ENCODE measurements around the gene DOCK8.
"Not testable (repeated sequence)": the region's sequence is repeated elsewhere in the genome, so short reads cannot be mapped to it uniquely, and the experiment has no call there.

DOCK8 gene

DNA sequence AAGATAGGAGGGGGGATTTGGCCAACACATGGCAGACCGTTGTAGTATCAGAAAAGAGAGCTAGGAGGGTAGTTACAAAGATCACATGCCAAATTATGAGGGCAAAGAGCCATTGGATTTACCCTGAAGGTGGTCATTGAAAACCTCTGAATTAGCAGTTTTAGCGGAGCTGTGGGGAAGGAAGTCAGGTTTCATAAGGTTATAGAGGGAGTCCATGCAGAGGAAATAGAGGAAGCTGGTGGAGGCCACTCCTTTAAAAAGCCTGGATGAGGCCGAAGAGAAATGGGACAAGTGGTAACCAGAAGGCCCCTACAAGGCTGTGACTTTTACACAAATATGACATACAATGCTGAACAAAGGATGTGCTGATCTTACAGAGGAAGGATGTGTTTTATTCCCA lies 13.2 kb downstream of the DOCK8 start:
- no peak for DNase-seq

- no peak for DNase-seq
Measured at GRCh38 chr9:228929-229695, 14.4 kb downstream of the DOCK8 start.

DNA sequence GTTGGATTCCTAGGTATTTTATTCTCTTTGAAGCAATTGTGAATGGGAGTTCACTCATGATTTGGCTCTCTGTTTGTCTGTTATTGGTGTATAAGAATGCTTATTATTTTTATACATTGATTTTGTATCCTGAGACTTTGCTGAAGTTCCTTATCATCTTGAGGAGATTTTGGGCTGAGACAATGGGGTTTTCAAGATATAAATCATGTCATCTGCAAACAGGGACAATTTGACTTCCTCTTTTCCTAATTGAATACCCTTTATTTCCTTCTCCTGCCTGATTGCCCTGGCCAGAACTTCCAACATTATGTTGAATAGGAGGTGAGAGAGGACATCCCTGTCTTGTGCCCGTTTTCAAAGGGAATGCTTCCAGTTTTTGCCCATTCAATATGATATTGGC lies 17.0 kb downstream of the DOCK8 start:
- DNase-seq = not testable (repeated sequence)

GRCh38 chr9:233708-234107 lies 19.0 kb downstream of the DOCK8 start:
- DNase-seq = not testable (repeated sequence)

DNA sequence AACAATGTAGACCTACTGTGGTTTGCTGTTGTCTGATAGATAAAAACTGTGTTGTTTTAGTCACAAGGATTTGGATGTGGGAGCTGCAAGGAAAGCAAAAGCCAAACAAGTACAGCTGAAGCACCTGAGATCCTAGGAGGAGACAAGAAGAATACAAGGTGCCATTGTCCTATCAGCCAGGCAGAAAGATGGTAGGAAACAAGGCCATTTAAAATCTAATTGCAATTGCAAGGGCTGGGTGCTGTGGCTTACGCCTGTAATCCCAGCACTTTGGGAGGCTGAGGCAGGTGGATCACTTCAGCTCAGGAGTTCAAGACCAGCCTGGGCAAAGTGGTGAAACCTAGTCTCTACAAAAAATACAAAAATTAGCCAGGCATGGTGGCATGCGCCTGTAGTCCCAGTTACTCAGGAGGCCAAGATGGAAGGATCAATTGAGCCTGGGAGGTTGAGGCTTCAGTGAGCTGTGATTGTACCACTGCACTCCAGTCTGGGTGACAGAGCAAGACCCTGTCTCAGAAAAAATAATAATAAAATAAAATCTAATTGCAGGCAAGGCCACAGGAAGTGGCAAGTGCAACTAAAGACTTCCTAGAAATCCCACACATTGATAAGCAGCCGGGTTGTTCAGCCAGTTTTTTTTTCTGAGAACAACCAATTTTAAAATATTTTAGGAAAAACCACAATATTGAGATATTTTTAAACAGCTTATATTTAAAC lies 22.6 kb downstream of the DOCK8 start:
- DNase-seq = no peak

DNA sequence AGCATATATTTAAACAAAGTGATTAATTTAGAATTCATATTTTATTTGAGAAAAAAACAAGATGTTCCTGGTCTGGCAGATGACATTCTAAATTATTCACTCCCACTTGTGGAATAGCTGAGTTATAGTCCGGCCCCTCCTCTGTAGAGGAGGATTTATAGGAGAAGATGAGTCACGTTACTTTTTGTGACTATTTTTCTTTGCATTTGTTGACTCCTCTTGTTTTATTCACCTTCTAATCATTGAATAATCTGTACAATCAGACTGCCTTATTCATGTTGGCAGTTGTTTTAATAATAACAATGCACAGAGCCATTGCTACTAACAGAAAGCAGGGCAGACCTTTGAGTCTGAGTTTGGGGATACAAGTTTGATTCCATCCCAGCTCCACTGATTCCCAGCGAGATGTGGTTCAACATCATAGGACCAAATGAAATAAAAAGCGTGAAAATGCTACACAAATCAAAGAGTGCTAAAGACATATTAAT lies 23.2 kb downstream of the DOCK8 start:
- no peak for DNase-seq

DNA sequence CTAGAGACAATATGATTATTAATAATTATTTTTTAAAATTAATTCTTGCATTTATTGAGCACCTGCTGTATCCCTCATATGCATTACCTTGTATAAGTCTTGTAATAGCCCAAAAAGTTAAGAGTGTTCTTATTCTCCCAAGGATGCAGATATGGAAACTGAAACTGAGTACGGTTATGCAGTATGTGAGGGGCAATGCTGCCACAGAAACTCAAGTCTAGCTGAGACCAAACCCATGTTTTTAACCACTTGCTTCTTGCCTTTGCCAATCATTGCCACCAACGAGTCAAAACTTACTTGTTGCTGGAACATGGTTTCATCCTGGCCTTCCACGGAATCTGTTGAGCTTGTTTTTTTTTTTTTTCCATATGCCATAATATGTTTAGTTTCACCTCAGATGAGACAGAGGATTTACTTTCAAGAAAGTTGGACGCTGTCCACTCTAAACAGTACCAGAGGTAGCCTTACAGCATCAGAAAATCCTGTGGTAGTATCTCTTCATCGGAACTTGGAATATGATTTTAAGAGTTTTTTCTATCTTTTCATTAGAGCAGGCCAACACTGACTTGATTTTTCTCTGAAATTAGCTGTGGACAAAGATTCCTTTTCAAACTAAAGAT lies 27.9 kb downstream of the DOCK8 start:
- DNase-seq = no peak

DNA sequence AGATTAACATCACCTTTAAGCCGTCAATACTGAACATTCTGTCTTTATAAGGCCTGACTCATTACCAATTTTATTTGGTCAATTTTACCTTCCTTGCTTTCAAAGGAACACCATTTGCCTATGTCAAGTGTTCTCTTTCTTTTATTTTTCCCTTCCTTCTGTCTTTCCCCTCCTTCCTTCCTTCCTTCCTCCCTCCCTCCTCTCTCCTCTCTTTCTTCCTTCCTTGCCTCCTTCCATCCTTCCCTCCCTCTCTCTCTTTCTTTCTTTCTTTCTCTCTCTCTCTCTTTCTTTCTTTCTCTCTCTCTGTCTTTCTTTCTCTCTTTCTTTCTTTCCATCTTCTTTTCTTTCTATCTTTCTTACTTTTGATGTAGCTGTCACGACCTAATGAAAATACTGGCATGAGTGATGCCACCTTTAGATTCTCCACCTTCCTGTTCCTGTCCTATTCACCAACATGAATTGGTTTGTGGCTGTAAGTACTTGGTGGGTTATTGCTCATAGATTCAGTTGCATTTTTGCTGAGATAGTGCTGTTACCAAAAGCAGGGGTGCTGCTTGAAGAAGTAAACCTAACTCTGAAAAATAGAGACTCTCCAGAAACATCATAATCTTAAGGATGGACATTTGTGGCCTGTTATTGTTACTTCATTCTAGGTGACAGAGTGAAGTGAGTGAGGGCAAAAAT lies 33.8 kb downstream of the DOCK8 start:
- DNase-seq = no peak

- DNase-seq = peak; percentile 12
Measured at GRCh38 chr9:249025-249424, 34.4 kb downstream of the DOCK8 start.

DNA sequence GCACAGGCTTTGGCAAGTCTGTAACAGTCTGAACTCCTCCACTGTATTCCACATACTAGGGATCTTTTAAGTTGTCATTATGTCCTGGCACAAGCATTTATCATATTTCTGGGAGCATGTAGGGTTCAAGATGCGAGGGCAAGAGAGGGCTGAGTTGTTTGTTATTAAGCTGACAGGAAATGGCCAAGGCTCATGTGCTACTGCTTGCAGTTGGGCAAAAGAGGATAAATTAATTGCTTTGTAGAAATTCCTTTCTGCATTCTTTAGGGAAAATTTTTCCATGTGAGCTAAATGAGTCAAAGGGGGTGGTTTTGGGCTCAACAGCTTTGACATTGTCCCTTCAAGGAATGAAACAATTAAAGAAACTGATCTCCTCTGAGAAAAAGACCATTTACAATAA lies 35.4 kb downstream of the DOCK8 start:
- no peak for DNase-seq

GRCh38 chr9:250625-251024 lies 36.0 kb downstream of the DOCK8 start:
- no peak for DNase-seq

DNA sequence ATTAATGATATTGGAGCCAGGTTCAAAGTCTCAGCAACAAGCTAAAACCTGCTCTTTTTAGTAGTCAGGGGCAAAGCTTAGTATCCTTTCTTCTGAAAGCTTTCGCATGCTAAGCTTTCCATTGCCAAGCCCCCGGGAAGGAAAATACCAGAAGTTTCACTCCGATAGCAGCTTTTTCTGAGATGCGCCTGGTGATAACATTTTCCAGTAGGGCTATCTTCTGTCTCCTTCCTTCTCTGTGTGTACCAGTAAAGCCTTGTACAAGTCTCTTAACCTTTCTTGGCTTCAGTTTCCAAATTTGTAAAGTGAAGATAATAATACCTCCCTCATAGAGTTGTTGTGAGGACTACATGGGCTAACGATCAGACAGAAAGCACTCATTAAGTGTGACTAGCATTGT lies 36.7 kb downstream of the DOCK8 start:
- no peak for DNase-seq

- no peak for DNase-seq
Measured at GRCh38 chr9:253539-253938, 38.9 kb downstream of the DOCK8 start.

DNA sequence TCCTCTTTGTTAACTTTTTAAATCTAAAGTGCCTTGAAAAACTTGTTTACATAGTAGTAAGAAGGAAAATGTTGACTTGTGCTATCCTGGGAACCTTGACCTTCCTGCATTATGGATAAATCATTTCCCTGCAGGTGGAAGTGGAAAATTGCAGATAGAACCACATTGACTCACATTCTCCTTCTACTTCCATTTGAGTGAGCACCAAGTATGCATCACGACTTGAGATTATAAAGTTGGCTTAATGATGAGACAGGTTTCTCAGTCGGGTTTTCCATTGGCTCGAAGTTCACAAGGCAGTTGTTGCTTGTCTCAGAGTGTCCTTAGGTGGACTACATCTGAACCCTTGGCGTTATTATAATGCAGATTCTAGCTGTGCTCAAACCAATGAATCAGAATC lies 39.9 kb downstream of the DOCK8 start:
- DNase-seq = no peak

- no peak for DNase-seq
Measured at GRCh38 chr9:257957-258356, 43.3 kb downstream of the DOCK8 start.

DNA sequence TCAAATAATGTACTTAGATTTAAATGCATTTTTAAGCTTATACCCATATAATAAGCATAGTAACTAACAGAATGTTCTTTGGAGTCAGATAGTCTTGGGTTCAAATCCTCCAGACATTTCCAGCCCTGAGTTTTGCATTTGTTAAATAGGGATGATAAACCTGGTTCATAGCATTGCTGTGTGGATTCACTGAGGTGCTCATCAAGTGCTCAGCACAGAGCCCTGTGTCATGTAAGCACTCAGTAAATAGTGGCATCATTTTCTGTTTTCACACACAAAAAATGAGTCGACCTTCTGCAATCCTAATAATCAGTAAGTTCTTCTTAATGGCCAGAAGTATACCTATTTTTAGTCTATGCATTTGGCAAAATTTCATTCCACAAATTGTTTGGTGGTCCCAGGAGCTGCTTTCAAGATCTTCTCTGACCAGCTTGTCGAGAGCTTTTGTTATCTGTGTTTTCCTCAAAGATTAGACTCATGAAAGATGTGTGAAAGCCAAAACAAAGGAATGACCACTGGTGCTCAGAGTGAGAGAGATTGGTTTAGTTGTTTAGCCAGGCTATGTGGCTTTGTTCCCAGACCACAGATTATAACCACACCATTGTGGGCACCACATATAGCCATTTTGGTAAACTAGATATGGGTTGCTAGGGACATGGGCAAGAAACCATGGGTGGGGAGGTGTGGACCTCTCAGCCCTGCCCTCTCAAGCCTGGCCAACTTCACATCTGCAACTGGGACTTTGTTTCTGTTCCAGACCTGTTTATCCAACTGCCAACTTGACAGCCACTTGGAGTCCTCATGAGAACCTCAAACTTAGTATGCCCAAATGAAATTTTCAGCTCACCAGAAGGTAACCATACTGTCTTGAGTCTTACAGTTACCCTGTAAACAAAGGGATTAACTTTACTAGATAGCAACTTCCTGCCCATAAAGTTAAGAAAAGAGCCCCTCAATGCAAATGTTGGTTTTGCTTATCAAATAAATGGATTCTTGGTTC lies 45.0 kb downstream of the DOCK8 start:
- no peak for DNase-seq

DNA sequence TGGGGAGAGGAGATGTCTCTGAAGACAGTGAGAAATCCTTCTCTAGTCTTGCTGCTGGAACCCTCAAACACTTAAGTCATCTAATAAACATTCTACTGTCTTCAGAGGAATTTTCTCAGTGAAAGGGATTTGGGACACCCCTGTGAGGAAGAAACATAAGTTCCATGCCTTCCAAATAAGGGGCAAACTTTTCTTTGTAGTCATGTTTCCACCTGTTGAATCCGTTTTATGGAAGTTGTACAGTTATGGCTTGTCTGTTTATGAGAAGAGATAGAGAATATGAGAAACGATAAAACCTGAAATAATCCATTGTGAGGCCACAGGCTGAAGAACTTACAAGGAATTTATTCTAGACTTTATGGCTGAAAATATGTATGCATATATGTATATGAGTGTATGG lies 49.6 kb downstream of the DOCK8 start:
- DNase-seq = no peak

GRCh38 chr9:265209-265870 lies 50.7 kb downstream of the DOCK8 start:
- no peak for DNase-seq

GRCh38 chr9:266228-266627 lies 51.6 kb downstream of the DOCK8 start:
- DNase-seq = no peak

DNA sequence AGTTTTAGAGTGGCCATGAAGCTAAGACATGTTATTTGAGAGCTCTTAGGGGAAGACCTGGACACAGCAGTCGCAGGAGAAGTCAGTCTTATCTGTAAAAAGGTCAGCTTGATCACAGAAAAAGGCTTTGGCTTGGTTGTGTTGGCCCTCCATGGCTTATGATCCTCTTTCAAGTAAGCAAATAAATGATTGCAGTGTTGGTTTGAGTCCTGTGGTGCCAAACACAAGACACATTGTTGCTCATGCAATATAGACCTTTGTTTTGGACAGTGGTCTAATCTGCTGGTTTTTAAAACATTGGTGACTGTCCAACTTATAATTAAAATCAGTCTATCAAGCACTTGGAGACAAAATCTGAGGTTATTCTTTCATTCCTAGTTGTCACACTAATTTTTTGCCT lies 54.0 kb downstream of the DOCK8 start:
- DNase-seq = no peak

GRCh38 chr9:269081-269711 lies 54.5 kb downstream of the DOCK8 start:
- no peak for DNase-seq
